GM12878 (cell line): ENCODE results near the gene DNTT. TPM values are rescaled to one million over a fixed set of nuclear protein-coding genes. Genes with fewer than 3 reads are reported as not detected.
A peak's percentile ranks its signal among the peaks of the same experiment; 100 is the strongest.

Experiments
- BRCA1 ChIP-seq: IDR thresholded peaks from 2 replicates; pipeline ENCODE4 v1.6.1; 2011; ENCODE audit warnings: low read depth, low read length, improper control_type of control experiment
- CEBPB ChIP-seq, 2 experiments: fragments of 150-350 bp in 1 of 2; IDR thresholded peaks; 2 replicates each; pipeline ENCODE4 v1.6.1; 2012 to 2014; ENCODE audit warnings: low read depth in 2 of 2, low read length in 2 of 2, borderline replicate concordance in 1 of 2, inconsistent platforms in 1 of 2
- DPF2 ChIP-seq: fragments of 450-650 bp; IDR thresholded peaks from 2 replicates; pipeline ENCODE4 v1.6.1; 2017; ENCODE audit warnings: mild to moderate bottlenecking
- EGR1 ChIP-seq, 2 experiments: IDR thresholded peaks; 1 replicate in 1 of 2; 2 replicates in 1 of 2; pipeline ENCODE4 v1.6.1; 2011 to 2012; ENCODE audit warnings: low read depth in 2 of 2, low read length in 2 of 2, borderline replicate concordance in 1 of 2, mild to moderate bottlenecking in 1 of 2, moderate library complexity in 1 of 2
- GABPA ChIP-seq: IDR thresholded peaks from 2 replicates; pipeline ENCODE4 v1.6.1; 2014; ENCODE audit warnings: antibody characterized with exemption, low read depth, mild to moderate bottlenecking, inconsistent platforms
- HCFC1 ChIP-seq: fragments of 150-350 bp; IDR thresholded peaks from 2 replicates; pipeline ENCODE4 v1.6.1; 2014; ENCODE audit warnings: low read length
- IRF4 ChIP-seq: IDR thresholded peaks from 2 replicates; pipeline ENCODE4 v1.6.1; 2011; ENCODE audit warnings: low read depth, low read length
- POLR2AphosphoS2 ChIP-seq: IDR thresholded peaks from 2 replicates; pipeline ENCODE4 v1.6.1; 2011; ENCODE audit warnings: low read depth, mild to moderate bottlenecking, low read length, improper control_type of control experiment, moderate library complexity
- RAD51 ChIP-seq: fragments of 450-650 bp; IDR thresholded peaks from 2 replicates; pipeline ENCODE4 v1.6.1; 2016; ENCODE audit warnings: moderate library complexity, mild to moderate bottlenecking, inconsistent platforms
- RCOR1 ChIP-seq: conservative IDR thresholded peaks from 2 replicates; pipeline ENCODE4 v1.6.1; 2012; ENCODE audit warnings: low read depth, low read length, improper control_type of control experiment
- RELA ChIP-seq: fragments of 450-650 bp; IDR thresholded peaks from 2 replicates; pipeline ENCODE4 v1.8.0; 2014; ENCODE audit warnings: borderline replicate concordance; ENCODE audit not compliant: partially characterized antibody
- SKIL ChIP-seq: fragments of 450-650 bp; IDR thresholded peaks from 2 replicates; pipeline ENCODE4 v1.6.1; 2017; ENCODE audit warnings: mild to moderate bottlenecking, low read depth, inconsistent platforms; ENCODE audit not compliant: poor library complexity, severe bottlenecking
- SMAD5 ChIP-seq: IDR thresholded peaks from 2 replicates; pipeline ENCODE4 v1.6.1; 2016; ENCODE audit warnings: antibody characterized with exemption, low read depth
- SMC3 ChIP-seq: IDR thresholded peaks from 2 replicates; pipeline ENCODE4 v1.6.1; 2011; ENCODE audit warnings: low read length, improper control_type of control experiment, borderline replicate concordance
- SUPT20H ChIP-seq: IDR thresholded peaks from 2 replicates; pipeline ENCODE4 v1.6.1; 2011; ENCODE audit warnings: low read depth, mild to moderate bottlenecking, low read length, moderate library complexity, borderline replicate concordance; ENCODE audit not compliant: control insufficient read depth
- TBL1XR1 ChIP-seq: IDR thresholded peaks from 2 replicates; pipeline ENCODE4 v1.6.1; 2012; ENCODE audit warnings: low read depth, low read length, improper control_type of control experiment
- polyA plus RNA-seq, 11 experiments: library from polyadenylated mRNA; depleted of rRNA in 4 of 11; unstranded in 6 of 11; stranded (reverse) in 5 of 11; fragments of >200 nt; fragmentation: Nextera tagmentation in 4 of 11; fragmentation: Illumina TruSeq in 1 of 11; extraction: Ambion mirVana in 4 of 11; extraction: Trizol in 1 of 11; gene quantifications; 1 replicate in 1 of 11; 2 replicates in 10 of 11; pipeline versions ENCODE4 v1.2.1 to v1.2.3, GENCODE V29; 2011 to 2016; ENCODE audit warnings: inconsistent platforms in 2 of 11, missing spikeins in 2 of 11, low read depth in 1 of 11
- total RNA-seq, 4 experiments: library from RNA; depleted of rRNA in 3 of 4; stranded (reverse); fragments of >200 nt in 3 of 4; fragmentation: Illumina TruSeq in 1 of 4; extraction: Trizol in 1 of 4; gene quantifications; 2 replicates each; pipeline versions ENCODE4 v1.2.1 to v1.2.3, GENCODE V29; 2013 to 2021
- TF ChIP-seq, protein P1 (sequence below): IDR thresholded peaks from 2 replicates; pipeline ENCODE4 v1.6.1; 2012; ENCODE audit warnings: improper control_type of control experiment, low read depth, low read length; ENCODE audit not compliant: insufficient replicate concordance
- TF ChIP-seq, protein P2 (sequence below): fragments of 450-650 bp; IDR thresholded peaks from 2 replicates; pipeline ENCODE4 v1.6.1; 2018; ENCODE audit warnings: borderline replicate concordance, mild to moderate bottlenecking; ENCODE audit not compliant: partially characterized antibody

The DNTT gene
- total and polyA plus RNA-seq, 10 of the 15 experiments (the other 5 are each of a cell fraction or from before 2014, with no cell fraction given): 0.06 to 0.13 (median 0.09) TPM; not detected in 5

DNA sequence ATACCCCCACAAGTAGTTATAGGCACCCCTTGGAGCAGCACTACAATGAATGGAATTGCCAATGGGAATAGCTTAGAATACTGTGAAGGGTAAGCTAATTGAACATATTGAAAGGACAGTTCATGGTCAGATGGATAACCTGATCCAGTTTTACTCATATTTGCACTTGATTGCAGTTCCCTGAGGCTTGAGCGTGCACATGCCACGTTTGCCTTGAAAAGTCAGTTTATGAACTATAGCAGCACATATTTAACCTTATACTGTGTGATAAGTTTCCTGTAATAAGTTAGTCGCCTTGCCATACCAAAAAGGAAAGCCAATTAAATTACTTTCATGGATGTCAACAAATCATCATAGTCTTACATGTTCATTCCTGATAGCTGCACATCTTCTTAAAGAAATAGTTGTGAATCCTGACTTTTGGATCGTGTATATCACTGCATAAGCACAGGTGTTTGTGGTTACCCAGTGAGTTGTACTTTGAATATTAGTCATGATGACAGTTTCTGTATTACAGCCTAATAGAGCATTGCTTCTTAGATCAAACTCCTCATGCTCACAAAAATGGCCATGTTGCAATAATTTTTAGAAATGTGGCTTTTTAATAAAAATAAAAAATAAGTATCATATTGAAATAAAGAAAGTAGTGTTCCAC, 21.6 kb downstream of the DNTT start (continued):
- TF ChIP-seq, protein P1, sequence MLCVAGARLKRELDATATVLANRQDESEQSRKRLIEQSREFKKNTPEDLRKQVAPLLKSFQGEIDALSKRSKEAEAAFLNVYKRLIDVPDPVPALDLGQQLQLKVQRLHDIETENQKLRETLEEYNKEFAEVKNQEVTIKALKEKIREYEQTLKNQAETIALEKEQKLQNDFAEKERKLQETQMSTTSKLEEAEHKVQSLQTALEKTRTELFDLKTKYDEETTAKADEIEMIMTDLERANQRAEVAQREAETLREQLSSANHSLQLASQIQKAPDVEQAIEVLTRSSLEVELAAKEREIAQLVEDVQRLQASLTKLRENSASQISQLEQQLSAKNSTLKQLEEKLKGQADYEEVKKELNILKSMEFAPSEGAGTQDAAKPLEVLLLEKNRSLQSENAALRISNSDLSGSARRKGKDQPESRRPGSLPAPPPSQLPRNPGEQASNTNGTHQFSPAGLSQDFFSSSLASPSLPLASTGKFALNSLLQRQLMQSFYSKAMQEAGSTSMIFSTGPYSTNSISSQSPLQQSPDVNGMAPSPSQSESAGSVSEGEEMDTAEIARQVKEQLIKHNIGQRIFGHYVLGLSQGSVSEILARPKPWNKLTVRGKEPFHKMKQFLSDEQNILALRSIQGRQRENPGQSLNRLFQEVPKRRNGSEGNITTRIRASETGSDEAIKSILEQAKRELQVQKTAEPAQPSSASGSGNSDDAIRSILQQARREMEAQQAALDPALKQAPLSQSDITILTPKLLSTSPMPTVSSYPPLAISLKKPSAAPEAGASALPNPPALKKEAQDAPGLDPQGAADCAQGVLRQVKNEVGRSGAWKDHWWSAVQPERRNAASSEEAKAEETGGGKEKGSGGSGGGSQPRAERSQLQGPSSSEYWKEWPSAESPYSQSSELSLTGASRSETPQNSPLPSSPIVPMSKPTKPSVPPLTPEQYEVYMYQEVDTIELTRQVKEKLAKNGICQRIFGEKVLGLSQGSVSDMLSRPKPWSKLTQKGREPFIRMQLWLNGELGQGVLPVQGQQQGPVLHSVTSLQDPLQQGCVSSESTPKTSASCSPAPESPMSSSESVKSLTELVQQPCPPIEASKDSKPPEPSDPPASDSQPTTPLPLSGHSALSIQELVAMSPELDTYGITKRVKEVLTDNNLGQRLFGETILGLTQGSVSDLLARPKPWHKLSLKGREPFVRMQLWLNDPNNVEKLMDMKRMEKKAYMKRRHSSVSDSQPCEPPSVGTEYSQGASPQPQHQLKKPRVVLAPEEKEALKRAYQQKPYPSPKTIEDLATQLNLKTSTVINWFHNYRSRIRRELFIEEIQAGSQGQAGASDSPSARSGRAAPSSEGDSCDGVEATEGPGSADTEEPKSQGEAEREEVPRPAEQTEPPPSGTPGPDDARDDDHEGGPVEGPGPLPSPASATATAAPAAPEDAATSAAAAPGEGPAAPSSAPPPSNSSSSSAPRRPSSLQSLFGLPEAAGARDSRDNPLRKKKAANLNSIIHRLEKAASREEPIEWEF: no peak
- no peak for TF ChIP-seq RELA
- peak; percentile 82 for TF ChIP-seq IRF4
- 0 out of 2 replicates have a peak, but pooled peaks have one; percentile 42 for TF ChIP-seq GABPA
- TF ChIP-seq RCOR1: no peak
- no peak for TF ChIP-seq RAD51
- TF ChIP-seq, protein P2, sequence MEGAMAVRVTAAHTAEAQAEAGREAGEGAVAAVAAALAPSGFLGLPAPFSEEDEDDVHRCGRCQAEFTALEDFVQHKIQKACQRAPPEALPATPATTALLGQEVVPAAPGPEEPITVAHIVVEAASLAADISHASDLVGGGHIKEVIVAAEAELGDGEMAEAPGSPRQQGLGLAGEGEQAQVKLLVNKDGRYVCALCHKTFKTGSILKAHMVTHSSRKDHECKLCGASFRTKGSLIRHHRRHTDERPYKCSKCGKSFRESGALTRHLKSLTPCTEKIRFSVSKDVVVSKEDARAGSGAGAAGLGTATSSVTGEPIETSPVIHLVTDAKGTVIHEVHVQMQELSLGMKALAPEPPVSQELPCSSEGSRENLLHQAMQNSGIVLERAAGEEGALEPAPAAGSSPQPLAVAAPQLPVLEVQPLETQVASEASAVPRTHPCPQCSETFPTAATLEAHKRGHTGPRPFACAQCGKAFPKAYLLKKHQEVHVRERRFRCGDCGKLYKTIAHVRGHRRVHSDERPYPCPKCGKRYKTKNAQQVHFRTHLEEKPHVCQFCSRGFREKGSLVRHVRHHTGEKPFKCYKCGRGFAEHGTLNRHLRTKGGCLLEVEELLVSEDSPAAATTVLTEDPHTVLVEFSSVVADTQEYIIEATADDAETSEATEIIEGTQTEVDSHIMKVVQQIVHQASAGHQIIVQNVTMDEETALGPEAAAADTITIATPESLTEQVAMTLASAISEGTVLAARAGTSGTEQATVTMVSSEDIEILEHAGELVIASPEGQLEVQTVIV: no peak
- no peak for TF ChIP-seq EGR1 (IDR thresholded peaks at IDR 0.05; ENCODE audit: borderline replicate concordance in 1 of 2, low read depth in 2 of 2, low read length in 2 of 2)
- no peak for TF ChIP-seq SKIL
- TF ChIP-seq SMAD5: no peak
- TF ChIP-seq BRCA1: no peak
- TF ChIP-seq CEBPB (IDR thresholded peaks at IDR 0.05; ENCODE audit: borderline replicate concordance in 1 of 2, low read depth in 2 of 2, low read length in 2 of 2): peak in 1 of 2 experiments; percentile 58; a peak in 1 of 4 replicates
- no peak for TF ChIP-seq SUPT20H
- TF ChIP-seq SMC3: no peak
- no peak for TF ChIP-seq TBL1XR1
- TF ChIP-seq HCFC1: no peak
- TF ChIP-seq POLR2AphosphoS2: no peak
- TF ChIP-seq DPF2: 0 out of 2 replicates have a peak, but pooled peaks have one; percentile 45
